Neutrophil (primary cell): Measurements from ENCODE around the gene MARK2.
A peak's percentile ranks its signal among the peaks of the same experiment; 100 is the strongest.

Experiments used
- H3K27ac ChIP-seq: fragments of 200-600 bp; sonication (generic); 2 replicates; pipeline ENCODE4 v1.5.1; 2016; ENCODE audit warnings: mild to moderate bottlenecking, moderate library complexity
- H3K27me3 ChIP-seq: fragments of 200-600 bp; sonication (generic); 2 replicates; pipeline ENCODE4 v1.6.0; 2016; ENCODE audit warnings: mild to moderate bottlenecking
- H3K36me3 ChIP-seq: fragments of 200-600 bp; sonication (generic); 2 replicates; pipeline ENCODE4 v1.5.1; 2017
- H3K4me1 ChIP-seq, 2 experiments: fragments of 200-600 bp in 1 of 2; sonication (generic) in 1 of 2; 1 replicate in 1 of 2; 2 replicates in 1 of 2; pipeline versions ENCODE4 v1.5.1 to v1.6.1; 2013 to 2016; ENCODE audit warnings: low read depth in 1 of 2, low read length in 1 of 2, mild to moderate bottlenecking in 1 of 2, moderate library complexity in 1 of 2; ENCODE audit not compliant: control insufficient read depth in 1 of 2, insufficient read depth in 1 of 2
- H3K4me3 ChIP-seq, 2 experiments: fragments of 200-600 bp in 1 of 2; sonication (generic) in 1 of 2; 1 replicate in 1 of 2; 2 replicates in 1 of 2; pipeline ENCODE4 v1.5.1; 2013 to 2016; ENCODE audit warnings: low read depth in 1 of 2, low read length in 1 of 2, mild to moderate bottlenecking in 1 of 2, moderate library complexity in 1 of 2
- H3K9me3 ChIP-seq: fragments of 200-600 bp; sonication (generic); 2 replicates; pipeline ENCODE4 v1.5.1; 2016
- CTCF ChIP-seq: fragments of 200-600 bp; sonication (generic); IDR thresholded peaks from 2 replicates; pipeline ENCODE4 v1.5.1; 2016; ENCODE audit warnings: antibody characterized with exemption

MARK2 gene

GRCh38 chr11:63873311-63873710 is 34.4 kb downstream of the MARK2 start:
- H3K27ac ChIP-seq: peak overlapping the region; percentile 84
- no peaks in the 10 kb centered on the region for H3K27me3 ChIP-seq
- H3K4me3 ChIP-seq: peak overlapping the region in 1 of 2 experiments; percentile 57
- H3K36me3 ChIP-seq: peaks cover 5% of the 10 kb centered on the region
- H3K9me3 ChIP-seq: no peaks in the 10 kb centered on the region
- no peak for TF ChIP-seq CTCF
- peaks cover 64 to 75% of the 10 kb centered on the region in 2 experiments for H3K4me1 ChIP-seq

- H3K4me1 ChIP-seq: peaks cover 52 to 73% of the 10 kb centered on the region in 2 experiments
- peak overlapping the region; percentile 84 for H3K27ac ChIP-seq
- no peak overlapping the region for H3K4me3 ChIP-seq
- H3K9me3 ChIP-seq: no peaks in the 10 kb centered on the region
- TF ChIP-seq CTCF: no peak
- peaks cover 12% of the 10 kb centered on the region for H3K36me3 ChIP-seq
- no peaks in the 10 kb centered on the region for H3K27me3 ChIP-seq
These were observed 35.6 kb downstream of the MARK2 start for GRCh38 chr11:63874511-63874910.

- no peak for TF ChIP-seq CTCF
- H3K9me3 ChIP-seq: no peaks in the 10 kb centered on the region
- peaks cover 12% of the 10 kb centered on the region for H3K36me3 ChIP-seq
- no peaks in the 10 kb centered on the region for H3K27me3 ChIP-seq
- H3K4me1 ChIP-seq: peaks cover 41 to 71% of the 10 kb centered on the region in 2 experiments
- peak overlapping the region; percentile 1 for H3K27ac ChIP-seq
- H3K4me3 ChIP-seq: no peak overlapping the region
These were observed 36.7 kb downstream of the MARK2 start for GRCh38 chr11:63875506-63876065.

- Histone ChIP-seq H3K36me3 (peaks cover 12% of the 10 kb centered on the region), H3K27me3 (no peaks in the 10 kb centered on the region), H3K4me1 (peaks cover 36 to 71% of the 10 kb centered on the region in 2 experiments), H3K27ac (peak overlapping the region; percentile 1), H3K9me3 (no peaks in the 10 kb centered on the region), H3K4me3 (no peak overlapping the region)
- no peak for TF ChIP-seq CTCF
These were observed 37.7 kb downstream of the MARK2 start for GRCh38 chr11:63876616-63877015.

- peak overlapping the region; percentile 18 for H3K27ac ChIP-seq
- H3K9me3 ChIP-seq: no peaks in the 10 kb centered on the region
- peaks cover 29 to 70% of the 10 kb centered on the region in 2 experiments for H3K4me1 ChIP-seq
- no peak overlapping the region for H3K4me3 ChIP-seq
- no peak for TF ChIP-seq CTCF
- peaks cover 12% of the 10 kb centered on the region for H3K36me3 ChIP-seq
- H3K27me3 ChIP-seq: no peaks in the 10 kb centered on the region
These were observed 38.8 kb downstream of the MARK2 start for GRCh38 chr11:63877658-63878241.
